ENCODE data around the gene CDH20.

CDH20 gene

DNA sequence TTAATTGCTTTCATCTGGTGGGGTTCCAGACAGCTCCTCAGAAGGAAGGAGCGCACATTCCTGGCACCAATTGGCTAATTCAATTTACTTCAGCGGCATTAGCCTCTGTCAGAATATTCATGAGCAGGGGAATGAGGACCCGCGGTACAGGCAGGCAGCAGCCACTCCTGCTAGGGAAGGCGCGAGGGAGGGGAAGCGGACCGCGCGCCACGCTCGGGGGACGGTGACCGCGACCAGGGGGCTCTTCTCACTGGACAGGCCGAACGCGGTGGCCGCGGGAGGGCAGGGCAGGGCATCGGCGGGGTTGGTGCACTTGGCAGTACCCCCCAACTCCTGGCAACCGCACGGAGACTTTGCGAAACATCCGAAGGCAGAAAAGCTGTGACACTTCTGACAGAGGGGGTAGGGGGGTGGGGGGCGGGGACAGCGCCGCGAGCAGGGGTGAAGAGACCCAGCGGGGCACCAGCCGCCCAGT lies at the start of gene CDH20:
Gene CDH20, plus strand, starts transcription at position 160 of the 475 bp plus-strand sequence.
- no peak for DNase-seq

DNA sequence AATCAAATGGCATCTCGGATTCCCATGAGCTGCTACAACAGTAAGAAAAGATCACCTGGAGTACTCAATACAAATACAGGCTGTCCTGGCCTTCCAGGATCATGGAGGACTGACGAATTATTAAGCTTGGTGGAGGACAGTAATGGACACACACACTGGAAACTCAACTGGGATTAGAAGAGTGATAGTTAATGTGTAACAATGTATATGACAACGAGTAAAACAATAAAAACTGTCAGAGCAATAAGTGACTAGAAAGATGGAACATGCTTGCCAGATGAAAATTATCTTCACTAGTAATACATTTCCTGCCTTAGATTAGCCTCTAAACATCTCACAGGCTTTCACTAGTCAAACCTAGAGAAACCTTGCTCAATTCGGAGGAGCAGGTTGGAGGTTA lies 49.2 kb upstream of the CDH20 start:
- no peak for DNase-seq

DNA sequence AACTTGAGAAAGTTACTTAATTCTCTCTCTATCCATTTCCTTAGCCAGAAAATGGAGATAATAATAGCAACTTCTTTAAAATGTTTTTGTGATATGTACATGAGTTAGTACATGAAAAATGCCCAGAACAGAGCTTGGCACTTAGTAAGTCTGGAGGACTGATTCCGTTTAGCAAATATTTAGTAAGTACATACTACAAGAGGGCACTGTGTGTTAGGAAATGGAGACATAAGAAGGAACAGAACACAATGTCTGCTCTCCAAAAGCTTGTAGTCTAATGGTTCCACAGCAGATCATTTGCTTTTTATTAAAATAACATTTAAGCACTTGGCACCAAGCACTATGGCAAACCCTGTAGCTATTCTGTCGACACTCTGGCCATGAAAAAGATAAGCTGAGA lies 47.5 kb upstream of the CDH20 start:
- no peak for DNase-seq

DNA sequence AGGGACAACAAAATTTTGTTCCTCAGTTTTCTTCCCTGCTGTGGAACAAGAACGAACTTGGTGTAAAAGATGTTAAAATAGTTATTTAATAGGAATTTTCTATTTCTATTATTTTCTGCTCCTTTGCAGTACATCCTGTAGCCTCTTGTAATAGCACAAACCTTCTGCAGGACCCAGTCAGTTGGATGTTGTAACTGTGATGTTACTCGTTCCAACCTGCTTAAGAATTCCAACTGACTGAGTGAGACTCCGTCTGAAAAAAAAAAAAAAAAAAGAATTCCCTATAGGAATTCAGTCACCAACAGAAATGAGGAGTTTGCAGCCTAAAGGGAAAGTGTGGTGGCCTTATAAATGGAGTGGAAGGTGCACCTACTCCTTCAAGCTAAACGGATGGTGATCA lies 46.4 kb upstream of the CDH20 start:
- DNase-seq: no peak

DNA sequence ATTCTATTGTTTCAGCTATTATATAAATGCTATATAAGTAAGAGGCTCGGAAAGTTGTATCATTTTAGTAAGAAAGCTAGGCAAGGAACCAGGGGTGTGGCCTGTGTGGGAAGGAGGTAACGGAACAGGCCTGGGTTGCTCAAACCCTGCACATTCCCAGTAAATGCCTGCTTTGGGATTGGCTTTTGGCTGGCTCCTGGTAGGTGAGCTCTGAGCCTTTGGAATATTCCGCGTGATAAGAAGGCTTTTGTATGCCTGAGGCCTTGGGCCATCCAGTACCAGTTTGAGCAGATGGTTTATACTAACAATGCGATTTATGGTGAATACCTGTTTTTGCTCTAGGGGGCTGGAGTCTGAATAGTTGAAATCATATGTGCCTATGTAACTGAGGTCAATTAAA lies 42.6 kb upstream of the CDH20 start:
- DNase-seq: no peak

DNA sequence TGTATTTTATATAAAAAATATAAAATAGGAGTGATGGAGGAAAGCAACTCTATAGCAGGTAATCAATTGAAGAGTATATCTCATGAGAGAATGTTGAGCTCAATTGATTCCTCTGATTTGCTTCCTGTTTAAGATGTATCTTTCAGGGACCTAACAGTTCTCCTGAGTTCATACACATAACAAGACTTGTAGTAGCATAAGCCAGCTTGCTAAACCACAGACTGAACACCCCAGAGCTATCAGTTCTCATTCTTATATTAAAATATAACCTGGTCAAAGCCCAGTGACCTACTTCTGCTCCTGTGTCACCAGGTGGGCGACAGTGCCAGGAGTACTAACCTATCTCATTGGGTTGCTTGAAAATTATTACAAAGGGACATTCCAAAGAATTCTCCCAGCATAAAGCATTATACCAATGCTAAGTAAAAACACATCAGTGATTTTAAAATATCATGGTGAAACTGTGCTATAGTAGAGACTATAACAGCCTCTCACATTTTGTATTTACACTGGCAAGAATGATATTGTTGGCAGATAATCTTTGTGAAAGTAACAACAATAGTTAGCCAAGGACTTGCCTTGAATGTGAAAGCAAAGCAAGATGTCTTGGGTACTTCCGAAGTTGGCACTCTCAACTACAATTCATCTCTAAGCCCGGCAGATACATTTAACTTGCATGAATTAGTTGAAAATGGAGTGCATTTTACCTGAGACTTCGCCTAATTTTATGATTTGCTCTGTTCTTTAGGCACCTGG lies 40.8 kb upstream of the CDH20 start:
- no peak for DNase-seq

DNA sequence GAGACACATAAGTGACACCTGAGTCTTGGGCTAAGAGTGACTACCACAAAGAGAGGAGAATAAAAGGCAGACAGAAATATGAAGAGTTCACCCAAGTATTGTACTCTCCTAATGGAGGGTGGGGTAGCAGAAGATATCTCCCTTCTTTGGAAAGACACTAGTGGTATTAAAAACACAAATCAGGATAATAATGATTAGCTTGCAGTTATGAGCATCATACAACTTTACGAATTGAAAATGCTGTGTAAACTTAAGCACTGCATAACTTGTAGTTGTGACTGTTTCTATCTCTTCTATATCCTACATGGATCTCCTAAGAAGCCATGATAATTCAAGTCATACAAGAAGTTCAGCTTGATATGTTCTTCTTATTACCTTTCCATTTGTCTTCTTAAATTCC lies 38.1 kb upstream of the CDH20 start:
- no peak for DNase-seq

DNA sequence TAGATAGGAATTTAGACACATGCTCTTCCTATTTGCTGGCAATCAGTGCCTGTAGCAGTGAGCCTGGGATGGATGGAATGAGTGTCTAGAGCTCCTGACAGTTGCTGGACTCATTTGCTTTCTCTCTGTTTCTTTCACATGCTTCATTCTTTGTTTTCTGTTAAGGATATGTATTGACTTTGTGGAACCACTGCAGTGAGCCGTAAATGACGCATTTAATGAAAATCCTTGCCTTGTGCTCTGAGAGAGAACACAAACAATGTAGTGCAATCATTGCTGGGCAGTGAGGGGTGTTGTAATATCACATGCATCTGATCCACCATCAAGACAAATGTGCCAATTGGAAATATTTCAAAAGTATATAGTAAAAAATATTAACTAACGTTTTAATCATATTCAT lies 25.2 kb upstream of the CDH20 start:
- DNase-seq: no peak

DNA sequence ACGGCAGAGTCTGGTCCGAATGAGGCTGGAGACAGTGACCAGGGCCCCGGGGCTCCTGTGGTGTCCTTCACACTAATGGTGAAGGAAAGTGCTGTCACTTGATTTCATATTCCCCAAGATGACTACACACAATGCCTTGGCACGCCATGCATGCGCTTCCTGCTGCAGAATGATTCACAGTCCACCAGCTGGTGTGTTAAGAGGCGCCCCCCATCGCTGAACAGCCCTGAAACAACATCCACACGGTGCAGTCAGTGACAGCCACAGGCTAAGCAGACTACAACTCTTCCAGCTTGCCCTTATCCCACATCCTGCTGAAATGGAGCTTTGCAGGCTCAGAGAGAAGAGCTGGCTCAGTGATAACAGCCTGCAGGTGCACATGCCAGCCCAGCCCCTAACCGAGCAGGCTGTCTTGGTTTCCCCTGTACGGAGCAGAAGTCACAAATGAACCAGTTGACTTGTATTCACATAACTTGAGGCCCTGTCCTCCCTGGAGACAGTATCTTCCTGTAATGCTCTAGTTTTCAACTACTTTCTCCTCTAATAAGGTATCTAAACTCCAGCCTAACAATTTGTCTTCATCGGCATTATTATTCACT lies 24.3 kb upstream of the CDH20 start:
- DNase-seq: no peak

DNA sequence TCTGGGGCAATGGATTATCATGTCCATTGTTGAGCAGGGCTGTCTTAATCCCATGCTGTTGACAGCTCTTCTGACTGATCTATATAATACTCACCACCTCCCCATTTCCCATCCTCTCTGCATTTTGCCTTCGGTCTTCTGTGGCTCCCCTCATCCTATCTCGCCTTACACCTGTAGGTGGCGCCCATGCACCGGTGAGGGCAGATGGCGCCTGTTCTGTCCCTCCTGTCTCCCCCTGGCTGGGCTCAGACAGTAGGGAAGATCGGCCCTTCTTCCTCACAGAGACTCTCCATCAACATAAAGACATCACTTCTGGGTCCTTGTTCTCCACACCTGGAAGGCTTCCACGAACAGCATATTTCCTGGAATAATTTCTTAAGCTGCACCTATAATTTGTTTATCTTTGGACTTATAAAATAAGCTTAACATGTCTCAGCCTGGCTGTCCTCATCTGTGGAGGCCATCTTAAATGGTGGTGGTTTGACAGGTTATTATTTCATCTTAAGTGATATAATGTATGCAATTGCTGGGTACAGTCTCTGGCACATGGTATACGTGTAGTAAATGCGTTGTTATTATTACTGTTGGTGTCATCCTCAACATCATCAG lies 10.9 kb upstream of the CDH20 start:
- DNase-seq: no peak

DNA sequence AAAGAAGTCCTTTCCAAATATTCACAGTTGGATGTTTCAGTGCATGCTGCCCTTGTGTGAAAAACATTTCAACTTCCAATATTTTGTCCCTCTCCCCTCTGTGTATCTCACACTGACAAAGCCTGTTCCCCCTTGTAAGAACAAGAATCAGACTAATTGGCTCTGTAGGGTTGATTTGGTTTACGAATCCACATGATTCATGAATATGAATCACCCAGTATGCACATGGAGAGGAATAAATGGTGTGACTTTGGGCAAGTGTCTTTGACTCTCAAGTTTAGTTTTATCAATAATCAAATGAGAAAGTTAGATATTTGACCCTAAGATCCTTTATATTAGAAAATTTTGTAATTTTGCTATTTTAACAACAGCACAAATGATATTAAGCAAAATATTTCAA lies 9.3 kb upstream of the CDH20 start:
- no peak for DNase-seq

DNA sequence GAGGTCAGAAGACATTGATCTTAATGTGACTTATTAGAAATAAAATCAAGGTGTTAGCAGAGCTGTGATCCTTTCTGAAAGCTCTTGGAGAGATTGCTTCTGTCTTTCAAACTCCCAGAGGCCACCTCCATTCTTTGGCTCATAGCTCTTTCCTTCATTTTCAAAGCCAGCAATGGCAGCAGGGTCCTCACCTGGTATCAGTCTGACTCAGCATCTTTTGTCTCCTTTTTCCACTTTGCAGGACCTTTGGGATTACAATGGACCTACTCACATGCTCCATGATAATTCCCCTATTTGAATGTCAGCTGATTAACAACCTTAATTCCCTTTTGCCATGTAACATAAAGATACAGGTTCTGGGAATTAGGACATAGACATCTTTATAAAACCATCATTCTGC lies 6.8 kb upstream of the CDH20 start:
- DNase-seq: no peak

DNA sequence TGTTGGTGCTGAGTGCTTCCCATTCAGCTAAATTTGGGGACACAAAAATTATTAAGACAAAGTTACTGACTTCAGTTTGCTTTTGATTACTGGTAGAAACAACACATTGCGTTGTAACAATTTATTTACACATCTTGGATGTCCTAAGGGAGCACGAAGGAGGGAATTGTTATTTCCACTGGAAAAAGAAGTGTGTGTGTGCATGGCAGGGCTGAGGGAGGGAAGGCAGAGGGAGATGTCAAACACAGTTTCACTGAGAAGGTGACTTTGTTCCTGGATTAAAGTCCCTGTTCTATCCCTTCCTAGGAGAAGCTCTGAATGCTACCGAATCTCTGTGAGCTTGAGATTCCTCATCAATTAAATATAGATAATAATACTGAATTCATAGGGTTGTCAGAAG lies 3.8 kb upstream of the CDH20 start:
- no peak for DNase-seq

DNA sequence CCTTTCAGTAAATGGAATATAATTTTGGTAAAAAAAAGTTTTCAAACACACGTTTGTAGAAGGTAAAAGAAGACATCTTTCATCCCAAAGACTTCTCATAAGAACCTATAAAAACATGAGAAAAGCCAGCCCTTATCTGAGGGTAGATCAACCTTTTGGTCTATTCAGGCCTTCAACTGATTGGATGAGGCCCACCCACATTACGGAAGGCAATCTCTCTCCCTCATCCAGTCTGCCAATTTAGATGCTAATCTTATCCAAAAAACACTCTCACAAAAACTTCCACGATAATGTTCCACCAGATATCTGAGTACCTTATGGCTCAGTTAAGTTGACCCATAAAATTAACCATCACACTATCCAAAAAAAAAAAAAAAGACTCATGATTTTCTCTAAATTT lies 2.2 kb upstream of the CDH20 start:
- no peak for DNase-seq

DNA sequence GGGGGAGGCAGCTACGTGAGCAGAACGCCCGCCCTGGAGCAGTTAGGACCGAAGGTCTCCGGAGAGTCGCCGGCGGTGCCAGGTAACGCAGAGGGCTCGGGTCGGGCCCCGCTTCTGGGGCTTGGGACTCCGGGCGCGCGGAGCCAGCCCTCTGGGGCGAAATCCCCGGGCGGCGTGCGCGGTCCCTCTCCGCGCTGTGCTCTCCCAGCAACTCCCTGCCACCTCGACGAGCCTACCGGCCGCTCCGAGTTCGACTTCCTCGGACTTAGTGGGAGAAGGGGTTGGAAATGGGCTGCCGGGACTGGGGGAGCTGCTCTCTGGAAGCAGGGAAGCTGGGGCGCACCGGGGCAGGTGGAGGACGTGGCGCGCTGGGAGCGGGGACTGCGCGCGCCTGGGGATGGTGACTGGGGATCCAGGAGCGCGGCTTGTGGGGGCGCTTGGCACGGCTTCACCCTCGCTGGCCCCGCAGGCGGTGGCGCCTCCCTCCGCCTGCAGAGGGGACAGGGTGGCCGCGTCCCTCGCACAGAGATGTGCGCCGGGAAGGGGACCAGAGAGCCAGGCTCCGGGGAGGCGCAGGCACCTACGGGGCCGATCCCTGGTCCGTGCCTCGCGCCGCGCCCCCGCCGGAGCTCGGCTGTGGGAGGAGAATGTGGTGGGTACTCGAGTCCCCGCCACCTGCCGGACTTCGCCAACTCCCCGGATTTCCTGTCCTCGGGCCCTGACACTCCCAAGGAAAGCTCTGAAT lies 688 bp downstream of the CDH20 start:
- DNase-seq: no peak

DNA sequence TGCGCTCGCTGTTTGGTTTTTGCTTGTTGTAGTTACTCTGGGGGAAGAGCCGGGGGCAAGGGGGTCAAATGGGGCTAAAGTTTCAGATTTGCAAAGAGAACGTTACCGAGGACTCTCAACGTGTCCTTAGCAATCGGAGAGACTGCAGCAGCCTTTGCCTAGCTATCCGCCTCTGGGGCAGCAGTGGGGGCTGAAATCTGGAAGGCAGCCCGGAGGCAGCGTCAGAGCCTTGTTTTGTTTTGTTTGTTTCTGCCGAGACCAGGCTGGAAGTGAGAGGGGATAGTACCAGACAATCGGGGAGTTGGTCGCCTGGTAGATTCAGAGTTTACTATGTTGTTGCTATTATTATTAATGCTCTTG lies 1.2 kb downstream of the CDH20 start:
- DNase-seq: no peak

DNA sequence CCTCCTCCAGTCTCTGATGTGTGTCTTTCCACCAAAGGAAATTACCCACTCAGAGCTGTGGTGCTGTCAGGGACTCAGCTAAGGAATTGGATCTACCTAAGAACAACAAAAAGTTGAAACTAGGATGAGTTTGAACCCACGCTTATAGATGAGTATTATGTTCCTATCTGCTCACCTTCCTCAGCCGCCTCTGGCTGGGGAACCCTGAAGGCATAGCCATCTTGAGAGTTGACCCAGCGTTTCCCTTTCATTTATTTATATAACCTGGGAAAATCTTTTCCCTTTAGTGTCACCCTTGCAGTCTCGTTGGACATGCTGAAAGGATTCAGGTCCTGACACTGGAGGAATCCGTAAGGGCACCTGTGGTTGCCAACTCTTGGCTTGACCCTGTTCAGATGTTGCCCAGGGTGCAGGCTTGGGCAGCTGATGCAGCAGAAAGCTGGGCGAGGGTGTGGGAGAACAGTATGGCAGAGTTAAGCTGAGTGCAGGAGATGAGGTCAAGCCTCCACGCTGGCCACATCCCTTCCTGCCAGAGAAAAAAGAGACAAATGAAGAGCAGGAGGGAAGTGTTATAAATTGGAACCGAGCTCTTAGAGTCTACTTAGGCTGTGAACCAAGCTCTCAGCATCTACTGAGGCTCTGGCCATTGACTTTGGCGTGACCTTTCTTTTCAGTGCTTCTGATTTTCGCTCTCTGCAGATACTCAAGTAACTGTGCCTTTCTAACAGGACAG lies 1.9 kb downstream of the CDH20 start:
- no peak for DNase-seq

DNA sequence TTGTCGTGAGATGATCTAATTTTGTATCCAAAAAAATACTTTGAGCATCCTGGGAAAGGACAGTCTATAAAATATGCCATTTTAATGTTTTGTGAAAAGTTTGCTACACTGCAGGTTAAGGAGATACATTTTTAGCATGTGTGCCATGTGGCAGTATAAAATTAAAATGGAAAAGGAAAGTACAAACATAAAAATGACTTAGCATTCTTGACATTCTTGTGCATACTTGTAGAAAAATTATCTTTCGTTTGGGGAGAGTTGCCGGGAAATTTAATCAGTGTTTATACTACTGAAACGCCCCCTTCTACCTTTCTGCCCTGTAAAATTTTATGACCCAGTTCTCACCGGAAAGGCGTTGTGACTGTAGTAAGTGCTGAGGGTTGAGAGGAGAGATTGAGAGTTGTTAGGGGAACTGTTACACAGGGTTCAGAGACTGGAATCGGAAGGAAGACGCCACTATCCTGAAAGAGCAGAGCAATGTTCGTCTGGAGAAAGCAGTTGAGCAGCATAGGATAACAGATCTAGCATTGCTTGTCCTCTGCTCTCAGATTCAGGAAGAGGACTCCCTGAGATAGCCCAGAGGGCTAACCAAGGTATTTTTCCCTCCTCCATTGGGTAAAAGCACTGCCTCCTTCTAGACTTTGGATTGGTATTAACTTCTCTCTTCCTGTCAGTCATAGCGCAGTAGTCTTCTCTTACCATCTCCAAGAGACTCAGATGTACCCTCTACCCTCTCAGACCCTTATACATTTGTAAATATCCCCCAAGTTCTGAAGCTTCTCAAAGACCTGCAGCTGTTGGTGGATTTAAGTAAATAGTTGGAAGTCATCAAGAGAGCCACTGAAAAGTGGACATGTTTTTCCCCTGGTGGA lies 2.7 kb downstream of the CDH20 start:
- no peak for DNase-seq

DNA sequence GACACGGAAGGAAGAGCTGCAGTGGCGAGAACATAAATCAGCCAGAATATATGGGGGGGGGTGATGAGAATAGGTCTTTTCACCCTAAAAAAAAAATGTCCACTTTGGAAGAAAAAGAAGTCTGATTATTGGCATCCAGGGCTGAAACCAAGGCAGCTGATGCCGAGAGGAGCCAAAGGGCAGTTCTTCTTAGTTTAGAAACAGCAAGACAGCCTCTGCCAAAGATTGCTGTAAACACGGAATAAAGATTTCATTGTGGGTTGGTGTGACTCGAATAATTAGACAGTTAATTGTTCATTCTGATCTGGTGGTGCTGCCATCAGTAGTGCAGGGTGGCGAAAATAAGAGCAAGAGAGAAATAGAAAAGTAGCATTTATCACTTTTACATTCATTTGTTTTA lies 3.5 kb downstream of the CDH20 start:
- no peak for DNase-seq

DNA sequence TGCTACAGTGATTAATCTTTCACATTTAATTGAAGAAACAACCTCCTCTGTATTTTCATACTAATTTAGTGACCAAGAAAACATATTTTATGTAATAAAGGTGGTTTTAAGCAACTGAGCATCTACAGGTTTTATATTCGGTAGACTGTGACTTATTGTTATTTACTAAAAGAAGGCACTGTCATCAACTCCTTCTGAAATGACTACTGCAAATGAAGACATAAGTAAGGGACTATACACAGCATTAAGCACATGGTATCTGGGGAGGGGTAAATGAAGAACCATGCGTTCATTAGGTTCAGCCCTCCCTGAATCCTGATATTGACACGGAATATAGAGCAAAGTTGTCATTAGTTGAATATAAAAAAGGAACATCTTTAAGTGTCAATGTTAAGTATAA lies 4.3 kb downstream of the CDH20 start:
- DNase-seq: no peak

DNA sequence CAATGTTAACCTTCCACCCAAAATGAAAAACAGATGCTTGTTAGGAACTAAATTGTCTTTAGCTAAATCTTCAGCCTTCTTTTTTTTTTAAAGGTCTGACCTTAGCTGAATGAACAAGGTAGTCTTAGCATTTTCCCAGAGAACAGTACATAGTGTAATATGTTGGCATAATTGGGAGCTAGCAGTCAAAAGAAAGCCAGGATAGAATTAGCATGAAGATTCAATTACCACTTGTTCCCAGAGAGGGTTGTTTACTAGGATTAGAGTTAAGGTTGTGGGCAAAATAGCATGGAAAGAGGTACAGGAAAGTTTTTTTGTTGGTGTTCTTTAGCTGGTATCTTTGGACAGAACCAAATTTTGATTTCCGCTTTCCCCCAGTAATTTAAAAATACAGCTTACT lies 6.9 kb downstream of the CDH20 start:
- no peak for DNase-seq

DNA sequence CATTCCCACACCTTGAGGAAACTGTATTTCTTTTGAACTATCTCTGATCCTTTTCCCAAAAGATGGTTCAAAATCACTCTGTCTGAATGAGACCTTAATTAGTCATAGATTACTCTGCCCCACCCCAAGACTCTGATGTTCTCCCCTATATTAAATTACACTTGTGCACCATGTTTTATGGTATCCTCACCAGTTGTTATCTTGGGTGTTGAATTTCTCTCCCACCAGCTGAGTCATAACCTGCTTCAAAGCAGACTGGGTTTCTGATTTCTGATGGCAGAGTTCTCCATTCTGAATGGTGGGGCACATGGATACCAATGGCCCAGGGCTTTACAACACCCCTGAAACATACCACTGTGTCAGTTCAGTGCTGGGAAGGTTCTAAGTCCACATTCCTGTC lies 15.0 kb downstream of the CDH20 start:
- no peak for DNase-seq
